GOT3 (cell line): Measurements from ENCODE around the gene ACSF3.
"Not testable (repeated sequence)": the region's sequence is repeated elsewhere in the genome, so short reads cannot be mapped to it uniquely, and the experiment has no call there.

Experiments
- DNase-seq: peaks from one replicate; lab custom pipeline; 2025; ENCODE audit warnings: mixed read lengths; lab: John Stamatoyannopoulos, UW

ACSF3 gene

GRCh38 chr16:89190150-89190958 is 96.7 kb downstream of the ACSF3 start:
- no peak for DNase-seq

GRCh38 chr16:89191033-89191900 is 97.6 kb downstream of the ACSF3 start:
- DNase-seq, result no peak

GRCh38 chr16:89191901-89192185 is 98.2 kb downstream of the ACSF3 start:
- DNase-seq, result no peak

GRCh38 chr16:89192186-89192955 is 98.7 kb downstream of the ACSF3 start:
- not testable (repeated sequence) for DNase-seq

- no peak for DNase-seq
Measured at GRCh38 chr16:89192956-89193575, 99.4 kb downstream of the ACSF3 start.

- no peak for DNase-seq
Measured at GRCh38 chr16:89193576-89194293, 100.1 kb downstream of the ACSF3 start.

- no peak for DNase-seq
Measured at GRCh38 chr16:89194340-89195311, 101.0 kb downstream of the ACSF3 start.

- DNase-seq, result no peak
Measured at GRCh38 chr16:89195521-89196171, 102.0 kb downstream of the ACSF3 start.

- DNase-seq, result no peak
Measured at GRCh38 chr16:89197033-89197632, 103.5 kb downstream of the ACSF3 start.

- no peak for DNase-seq
Measured at GRCh38 chr16:89197633-89198416, 104.2 kb downstream of the ACSF3 start.

GRCh38 chr16:89198417-89199240 is 105.0 kb downstream of the ACSF3 start:
- no peak for DNase-seq

GRCh38 chr16:89199241-89200123 is 105.8 kb downstream of the ACSF3 start:
- DNase-seq, result no peak

- no peak for DNase-seq
Measured at GRCh38 chr16:89200124-89200849, 106.6 kb downstream of the ACSF3 start, which contains the start of gene SLC22A31. Gene SLC22A31 (minus strand): TSS chr16:89200537. CDS start chr16:89200501, 36 bp downstream.

GRCh38 chr16:89200850-89201411 is 107.3 kb downstream of the ACSF3 start:
- DNase-seq, result no peak
